ENCODE results near the gene ZNF516.

DNA sequence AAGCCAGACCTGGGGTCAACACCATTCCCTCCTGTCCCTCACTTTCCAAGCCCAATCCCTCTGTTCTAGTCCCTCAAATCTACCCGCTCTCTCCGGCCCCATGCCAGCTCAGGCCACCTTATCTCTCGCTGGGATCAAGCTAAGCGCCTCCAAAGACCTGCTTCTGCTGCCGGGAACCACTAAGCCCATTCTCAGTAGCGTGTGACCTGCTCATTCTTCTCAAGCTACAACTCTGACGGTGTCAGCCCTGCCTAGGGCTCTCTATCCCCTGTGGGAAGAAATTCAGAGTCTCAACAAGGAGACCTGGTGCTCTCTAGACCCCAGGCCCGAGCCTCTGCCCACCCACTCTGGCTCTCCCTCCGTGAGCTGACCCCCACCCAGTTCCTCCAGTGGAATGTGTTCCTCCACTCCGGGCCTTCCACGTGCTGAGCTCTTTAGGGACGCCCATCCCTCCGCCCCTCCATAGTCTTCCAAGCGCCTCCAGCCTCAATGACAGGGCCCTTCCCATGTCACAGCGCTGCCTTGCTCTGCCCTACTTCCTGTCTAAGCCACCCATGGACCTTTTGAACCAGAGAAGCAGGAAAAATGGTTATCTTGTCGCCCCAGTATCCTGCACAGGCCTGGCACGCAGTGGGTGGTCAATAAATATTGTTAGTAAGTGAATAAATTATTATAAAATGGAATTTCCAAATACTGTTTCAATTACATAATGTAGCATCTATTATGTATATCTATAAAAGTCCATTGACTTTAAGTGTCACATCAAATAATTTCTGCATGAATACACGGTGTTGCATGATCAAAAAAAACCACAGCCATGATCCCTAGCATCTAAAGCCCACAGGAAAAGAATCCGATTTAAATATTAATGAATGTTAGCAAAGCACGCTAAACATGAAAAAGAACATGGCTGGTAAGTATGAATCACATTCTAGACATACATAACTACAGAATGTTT is 127.6 kb downstream of the ZNF516 start:
- TF ChIP-seq POLR2A (IDR thresholded peaks at IDR 0.05; ENCODE audit: low read depth, low read length), result no peak
- TF ChIP-seq, protein P1, sequence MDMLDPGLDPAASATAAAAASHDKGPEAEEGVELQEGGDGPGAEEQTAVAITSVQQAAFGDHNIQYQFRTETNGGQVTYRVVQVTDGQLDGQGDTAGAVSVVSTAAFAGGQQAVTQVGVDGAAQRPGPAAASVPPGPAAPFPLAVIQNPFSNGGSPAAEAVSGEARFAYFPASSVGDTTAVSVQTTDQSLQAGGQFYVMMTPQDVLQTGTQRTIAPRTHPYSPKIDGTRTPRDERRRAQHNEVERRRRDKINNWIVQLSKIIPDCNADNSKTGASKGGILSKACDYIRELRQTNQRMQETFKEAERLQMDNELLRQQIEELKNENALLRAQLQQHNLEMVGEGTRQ (IDR thresholded peaks at IDR 0.05; ENCODE audit: low read depth, low read length), result no peak
